GM19043 (cell line): ENCODE results near the gene DAB1.

Experiments
- ATAC-seq: cut with Tn5 transposase; IDR thresholded peaks from one replicate; pipeline ENCODE4 v1.9.1; 2021; ENCODE audit warnings: low read depth; ENCODE audit not compliant: unreplicated experiment

DAB1 gene

GRCh38 chr1:57048856-57049255 is 375.0 kb downstream of the DAB1 start:
- no peak for ATAC-seq

GRCh38 chr1:57046462-57046861 is 377.4 kb downstream of the DAB1 start:
- ATAC-seq: no peak

- no peak for ATAC-seq
Measured at GRCh38 chr1:57041901-57042300, 382.0 kb downstream of the DAB1 start.

- ATAC-seq: no peak
Measured at GRCh38 chr1:57040811-57041210, 383.0 kb downstream of the DAB1 start.

GRCh38 chr1:57036641-57037579 is 386.9 kb downstream of the DAB1 start:
- no peak for ATAC-seq

- no peak for ATAC-seq
Measured at GRCh38 chr1:57034713-57035112, 389.1 kb downstream of the DAB1 start.

GRCh38 chr1:57033222-57034001 is 390.4 kb downstream of the DAB1 start:
- no peak for ATAC-seq

- no peak for ATAC-seq
Measured at GRCh38 chr1:57026624-57027354, 397.1 kb downstream of the DAB1 start.

- no peak for ATAC-seq
Measured at GRCh38 chr1:57024855-57025254, 399.0 kb downstream of the DAB1 start.

- ATAC-seq: no peak
Measured at GRCh38 chr1:57024428-57024827, 399.4 kb downstream of the DAB1 start.

- ATAC-seq: no peak
Measured at GRCh38 chr1:57020216-57020615, 403.6 kb downstream of the DAB1 start.

- ATAC-seq: no peak
Measured at GRCh38 chr1:57019236-57019839, 404.5 kb downstream of the DAB1 start.

GRCh38 chr1:57018119-57018518 is 405.7 kb downstream of the DAB1 start:
- ATAC-seq: no peak

- ATAC-seq: no peak
Measured at GRCh38 chr1:57017717-57018116, 406.1 kb downstream of the DAB1 start.

GRCh38 chr1:57017200-57017599 is 406.7 kb downstream of the DAB1 start:
- ATAC-seq: no peak

GRCh38 chr1:57015071-57015470 is 408.8 kb downstream of the DAB1 start:
- ATAC-seq: no peak

- no peak for ATAC-seq
Measured at GRCh38 chr1:57013522-57013921, 410.3 kb downstream of the DAB1 start.

- no peak for ATAC-seq
Measured at GRCh38 chr1:57012315-57012714, 411.5 kb downstream of the DAB1 start.

- ATAC-seq: no peak
Measured at GRCh38 chr1:57010511-57010910, 413.3 kb downstream of the DAB1 start.

GRCh38 chr1:57007948-57008347 is 415.9 kb downstream of the DAB1 start:
- no peak for ATAC-seq

- ATAC-seq: no peak
Measured at GRCh38 chr1:57007472-57007871, 416.4 kb downstream of the DAB1 start.
